GM13977 (cell line): ENCODE measurements around the gene MPDU1.

Experiments used
- DNase-seq: peaks from one replicate; pipeline ENCODE4 v3.0.0; 2012; ENCODE audit warnings: low spot score
- in situ Hi-C: fragments of 300-500 bp; cut with MboI; formaldehyde crosslinking; loops from one replicate; pipeline ENCODE4 v1.12.0; 2022; ENCODE audit warnings: low sequenced_read_pairs, low pct_unique_long_range_greater_than_20kb, mixed read lengths, inconsistent platforms; ENCODE audit not compliant: unreplicated experiment
- TF ChIP-seq, protein P1 (sequence below): IDR thresholded peaks from 2 replicates; pipeline ENCODE4 v1.5.1; 2012; ENCODE audit warnings: mild to moderate bottlenecking, control low read depth; ENCODE audit not compliant: insufficient read depth; ENCODE audit errors: extremely low read depth, missing control alignments

The MPDU1 gene

DNA sequence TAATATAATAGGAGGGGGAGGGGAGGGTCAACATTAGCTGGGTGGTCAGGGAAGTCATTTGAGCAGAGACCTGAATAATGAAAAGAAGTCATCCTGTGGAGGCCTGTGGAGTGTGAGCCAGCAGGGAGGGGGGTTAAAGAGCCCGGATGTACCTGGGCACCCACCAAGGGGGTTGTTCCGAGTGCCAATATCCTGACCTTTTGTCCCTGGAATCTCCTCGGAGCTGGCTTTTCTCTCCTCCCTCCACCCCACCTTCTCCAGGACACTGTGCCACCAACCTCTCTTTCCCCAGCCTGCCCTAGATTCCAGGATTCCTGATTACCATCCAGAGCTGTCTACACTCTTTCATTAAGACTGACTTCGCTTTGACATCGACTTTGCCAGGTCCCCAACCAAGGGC, 52.5 kb downstream of the MPDU1 start:
- in situ Hi-C loops: no loop called here

More for the DNA sequence above, 52.5 kb downstream of the MPDU1 start:
- no peak for DNase-seq
- TF ChIP-seq, protein P1, sequence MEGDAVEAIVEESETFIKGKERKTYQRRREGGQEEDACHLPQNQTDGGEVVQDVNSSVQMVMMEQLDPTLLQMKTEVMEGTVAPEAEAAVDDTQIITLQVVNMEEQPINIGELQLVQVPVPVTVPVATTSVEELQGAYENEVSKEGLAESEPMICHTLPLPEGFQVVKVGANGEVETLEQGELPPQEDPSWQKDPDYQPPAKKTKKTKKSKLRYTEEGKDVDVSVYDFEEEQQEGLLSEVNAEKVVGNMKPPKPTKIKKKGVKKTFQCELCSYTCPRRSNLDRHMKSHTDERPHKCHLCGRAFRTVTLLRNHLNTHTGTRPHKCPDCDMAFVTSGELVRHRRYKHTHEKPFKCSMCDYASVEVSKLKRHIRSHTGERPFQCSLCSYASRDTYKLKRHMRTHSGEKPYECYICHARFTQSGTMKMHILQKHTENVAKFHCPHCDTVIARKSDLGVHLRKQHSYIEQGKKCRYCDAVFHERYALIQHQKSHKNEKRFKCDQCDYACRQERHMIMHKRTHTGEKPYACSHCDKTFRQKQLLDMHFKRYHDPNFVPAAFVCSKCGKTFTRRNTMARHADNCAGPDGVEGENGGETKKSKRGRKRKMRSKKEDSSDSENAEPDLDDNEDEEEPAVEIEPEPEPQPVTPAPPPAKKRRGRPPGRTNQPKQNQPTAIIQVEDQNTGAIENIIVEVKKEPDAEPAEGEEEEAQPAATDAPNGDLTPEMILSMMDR: no peak
